HCT116 (cell line): ENCODE results near the gene SPIC. TPM values are rescaled to one million over a fixed set of nuclear protein-coding genes. Genes with fewer than 3 reads are reported as not detected.

ENCODE experiments used
- ATAC-seq: fragments of 200-7000 bp; cut with Tn5 transposase; 2 replicates; pipeline ENCODE4 v1.9.1; 2020; ENCODE audit warnings: mild to moderate bottlenecking, moderate library complexity
- BruUV-seq: library from RNA; stranded (reverse); fragments of 400-500 nt; replicated peaks from 2 replicates; lab custom pipeline; 2021; lab: Mats Ljungman, UMichigan
- CTCF ChIA-PET: fragments of 300-600 bp; sonication (Branson Sonifier 250); formaldehyde crosslinking; loops from one replicate; lab custom pipeline; 2021; ENCODE audit warnings: antibody characterized with exemption; lab: Charles Lee
- POLR2A ChIA-PET: fragments of 300-600, 350-600 bp; sonication (Branson Sonifier 250); formaldehyde crosslinking; loops from one replicate; lab custom pipeline; 2021; ENCODE audit warnings: antibody characterized with exemption; lab: Charles Lee
- RAD21 ChIA-PET, 2 experiments: fragments of 300-600 bp; sonication (Branson Sonifier 250); formaldehyde crosslinking; loops; one replicate each; lab custom pipeline; 2023; ENCODE audit warnings: low total read pairs in 2 of 2; ENCODE audit not compliant: uncharacterized antibody in 2 of 2, unreplicated experiment in 2 of 2, low non-redundant PET in 1 of 2; lab: Charles Lee
- DNase-seq: peaks from one replicate; pipeline ENCODE4 v3.0.0-alpha.2; 2010; ENCODE audit warnings: low read depth, low spot score
- H2AFZ ChIP-seq: fragments of 200-600 bp; shearing (Covaris generic), sonication (generic); 2 replicates; pipeline ENCODE4 v1.6.1; 2017; ENCODE audit warnings: low read depth, mixed run types, mixed read lengths, antibody characterized with exemption, low read length; ENCODE audit not compliant: poor library complexity, severe bottlenecking
- H3K27ac ChIP-seq: 2 replicates; pipeline ENCODE4 v1.5.1; 2012; ENCODE audit warnings: low read depth, low read length
- H3K27me3 ChIP-seq: fragments of 200-600 bp; sonication (generic); 2 replicates; pipeline ENCODE4 v1.6.1; 2016; ENCODE audit warnings: mixed run types, low read length, mixed read lengths; ENCODE audit not compliant: insufficient read depth
- H3K36me3 ChIP-seq, 2 experiments: fragments of 200-500 bp in 1 of 2; fragments of 200-600 bp in 1 of 2; sonication (Bioruptor generic) in 1 of 2; sonication (generic) in 1 of 2; 2 replicates each; pipeline versions ENCODE4 v1.5.1 to v1.6.1; 2014 to 2016; ENCODE audit warnings: low read length in 2 of 2, inconsistent platforms in 1 of 2, mixed read lengths in 1 of 2, mixed run types in 1 of 2; ENCODE audit not compliant: insufficient read depth in 2 of 2, control insufficient read depth in 1 of 2
- H3K4me1 ChIP-seq, 2 experiments: fragments of 200-600 bp in 1 of 2; sonication (generic) in 1 of 2; 2 replicates each; pipeline versions ENCODE4 v1.5.1 to v1.6.1; 2012 to 2017; ENCODE audit warnings: low read length in 2 of 2, inconsistent platforms in 1 of 2, mild to moderate bottlenecking in 1 of 2, mixed read lengths in 1 of 2, mixed run types in 1 of 2, moderate library complexity in 1 of 2; ENCODE audit not compliant: insufficient read depth in 2 of 2, control insufficient read depth in 1 of 2
- H3K4me2 ChIP-seq: fragments of 200-600 bp; sonication (generic); 2 replicates; pipeline ENCODE4 v1.6.1; 2017; ENCODE audit warnings: mixed run types, low read length, mixed read lengths
- H3K4me3 ChIP-seq, 2 experiments: fragments of 200-600 bp in 1 of 2; sonication (generic) in 1 of 2; replicated peaks in 1 of 2; 2 replicates each; pipeline ENCODE4 v1.5.1; 2011 to 2016; ENCODE audit warnings: low read length in 2 of 2, control low read depth in 1 of 2, low read depth in 1 of 2, mild to moderate bottlenecking in 1 of 2, mixed read lengths in 1 of 2, mixed run types in 1 of 2
- H3K79me2 ChIP-seq: fragments of 200-600 bp; sonication (generic); 2 replicates; pipeline ENCODE4 v1.6.1; 2017; ENCODE audit warnings: mild to moderate bottlenecking, mixed run types, low read length, moderate library complexity, mixed read lengths; ENCODE audit not compliant: insufficient read depth
- H3K9ac ChIP-seq: fragments of 200-600 bp; sonication (generic); 2 replicates; pipeline ENCODE4 v1.6.1; 2016; ENCODE audit warnings: low read length, mixed read lengths
- H3K9me2 ChIP-seq: fragments of 200-600 bp; sonication (generic), shearing (Covaris generic); 2 replicates; pipeline ENCODE4 v1.6.1; 2017; ENCODE audit warnings: mixed run types, mild to moderate bottlenecking, moderate library complexity; ENCODE audit not compliant: insufficient read depth
- H3K9me3 ChIP-seq, 2 experiments: fragments of 200-500 bp in 1 of 2; fragments of 200-600 bp in 1 of 2; sonication (Bioruptor generic) in 1 of 2; sonication (generic) in 1 of 2; 2 replicates each; pipeline ENCODE4 v1.6.1; 2014 to 2017; ENCODE audit warnings: low read length in 2 of 2, mixed read lengths in 2 of 2, inconsistent platforms in 1 of 2, low read depth in 1 of 2, mild to moderate bottlenecking in 1 of 2, mixed run types in 1 of 2, moderate library complexity in 1 of 2; ENCODE audit not compliant: control insufficient read depth in 1 of 2, insufficient read depth in 1 of 2
- H4K20me1 ChIP-seq: fragments of 200-600 bp; sonication (generic), shearing (Covaris generic); 2 replicates; pipeline ENCODE4 v1.6.1; 2017; ENCODE audit warnings: mixed run types, mild to moderate bottlenecking, moderate library complexity; ENCODE audit not compliant: insufficient read depth
- ATF3 ChIP-seq: IDR thresholded peaks from 2 replicates; pipeline ENCODE4 v1.6.1; 2012
- CBX3 ChIP-seq: IDR thresholded peaks from 2 replicates; pipeline ENCODE4 v1.6.1; 2012; ENCODE audit warnings: low read depth
- CEBPB ChIP-seq: IDR thresholded peaks from 2 replicates; pipeline ENCODE4 v1.6.1; 2012; ENCODE audit warnings: low read depth
- EGR1 ChIP-seq: IDR thresholded peaks from 2 replicates; pipeline ENCODE4 v1.6.1; 2012; ENCODE audit warnings: low read depth
- ELF1 ChIP-seq: IDR thresholded peaks from 2 replicates; pipeline ENCODE4 v1.6.1; 2012; ENCODE audit warnings: low read depth, borderline replicate concordance
- EZH2phosphoT487 ChIP-seq: fragments of 200-600 bp; IDR thresholded peaks from 2 replicates; pipeline ENCODE4 v1.6.1; 2018; ENCODE audit warnings: antibody characterized with exemption, borderline replicate concordance
- FOSL1 ChIP-seq: IDR thresholded peaks from 2 replicates; pipeline ENCODE4 v1.6.1; 2012; ENCODE audit warnings: low read depth
- JUND ChIP-seq: IDR thresholded peaks from 2 replicates; pipeline ENCODE4 v1.6.1; 2012
- POLR2AphosphoS5 ChIP-seq: IDR thresholded peaks from 2 replicates; pipeline ENCODE4 v1.6.1; 2011; ENCODE audit warnings: mild to moderate bottlenecking, low read depth, low read length, moderate library complexity
- RAD21 ChIP-seq: IDR thresholded peaks from 2 replicates; pipeline ENCODE4 v1.6.1; 2012; ENCODE audit warnings: low read depth, mild to moderate bottlenecking
- REST ChIP-seq: IDR thresholded peaks from 2 replicates; pipeline ENCODE4 v1.6.1; 2012; ENCODE audit warnings: low read depth
- SIN3A ChIP-seq: IDR thresholded peaks from 2 replicates; pipeline ENCODE4 v1.6.1; 2012; ENCODE audit warnings: low read depth
- SP1 ChIP-seq: IDR thresholded peaks from 2 replicates; pipeline ENCODE4 v1.6.1; 2012; ENCODE audit warnings: low read depth
- TCF7L2 ChIP-seq: IDR thresholded peaks from 2 replicates; pipeline ENCODE4 v1.7.0; 2011; ENCODE audit warnings: borderline replicate concordance, inconsistent platforms; ENCODE audit not compliant: insufficient read depth, insufficient read length; ENCODE audit errors: extremely low read depth
- YY1 ChIP-seq: IDR thresholded peaks from 2 replicates; pipeline ENCODE4 v1.6.1; 2011; ENCODE audit warnings: low read length, low read depth, moderate library complexity, mild to moderate bottlenecking; ENCODE audit not compliant: insufficient replicate concordance; ENCODE audit errors: extremely low read depth
- ZFX ChIP-seq: fragments of 450-650 bp; IDR thresholded peaks from 2 replicates; pipeline ENCODE4 v1.6.1; 2017
- ZNF274 ChIP-seq: fragments of 200-500 bp; sonication (Bioruptor generic); IDR thresholded peaks from 2 replicates; pipeline ENCODE4 v1.6.1; 2014; ENCODE audit warnings: mild to moderate bottlenecking, low read depth, low read length, inconsistent platforms
- intact Hi-C: fragments of 100-400 bp; cut with micrococcal nuclease; formaldehyde crosslinking; loops from 2 replicates; pipeline ENCODE4 v1.10.0; 2022
- total RNA-seq: library from RNA; stranded (reverse); gene quantifications from one replicate; pipeline ENCODE4 v1.2.1, GENCODE V29; 2021; ENCODE audit not compliant: unreplicated experiment
- TF ChIP-seq, protein P1 (sequence below), 3 experiments: fragments of 200-600 bp in 1 of 3; sonication (generic) in 1 of 3; IDR thresholded peaks in 2 of 3; conservative IDR thresholded peaks in 1 of 3; 2 replicates each; pipeline ENCODE4 v1.5.1; 2012 to 2017; ENCODE audit warnings: low read depth in 2 of 3, low read length in 2 of 3, antibody characterized with exemption in 1 of 3, borderline replicate concordance in 1 of 3, control low read depth in 1 of 3, mild to moderate bottlenecking in 1 of 3, mixed read lengths in 1 of 3, mixed run types in 1 of 3, moderate library complexity in 1 of 3; ENCODE audit not compliant: insufficient read depth in 1 of 3
- TF ChIP-seq, protein P2 (sequence below): IDR thresholded peaks from 2 replicates; pipeline ENCODE4 v1.6.1; 2011; ENCODE audit warnings: mild to moderate bottlenecking, low read length, moderate library complexity; ENCODE audit not compliant: insufficient replicate concordance; ENCODE audit errors: extremely low read depth

The SPIC gene
- total RNA-seq, 1 experiment from 2014 or later = not detected

DNA sequence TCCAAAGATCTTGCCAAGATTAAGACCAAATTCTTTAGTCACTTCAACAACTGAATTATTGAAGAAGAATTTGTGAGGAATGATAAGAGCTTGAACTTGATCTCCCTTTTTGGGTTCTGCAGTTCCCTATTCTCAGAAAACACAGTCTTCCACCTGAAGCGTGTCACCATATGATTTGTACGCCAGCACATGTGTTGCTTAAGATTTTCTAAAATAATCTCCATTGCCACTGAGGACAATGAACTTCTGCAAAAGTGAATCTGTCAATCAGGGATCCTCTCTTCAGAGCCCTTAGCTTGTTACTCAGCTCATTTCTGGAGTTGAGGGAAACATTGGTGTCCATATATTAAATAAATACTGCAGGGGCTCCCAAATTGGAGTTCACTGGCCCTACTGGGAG is 4.2 kb upstream of the SPIC start:
- no peaks in the 10 kb centered on the region for H3K9me3 ChIP-seq
- POLR2A ChIA-PET = no interaction called here
- intact Hi-C loops = no loop called here

More for the DNA sequence above, 4.2 kb upstream of the SPIC start:
- no peaks in the 10 kb centered on the region for H3K9me2 ChIP-seq
- no peaks in the 10 kb centered on the region for H3K36me3 ChIP-seq
- H4K20me1 ChIP-seq = no peaks in the 10 kb centered on the region
- DNase-seq (no peak), ATAC-seq (no peak)
- TF ChIP-seq REST (no peak), EZH2phosphoT487 (no peak), ZNF274 (no peak), ZFX (no peak), POLR2AphosphoS5 (no peak), FOSL1 (no peak), SP1 (no peak), ELF1 (no peak), CBX3 (no peak), JUND (no peak), YY1 (no peak), TCF7L2 (no peak), ATF3 (no peak), SIN3A (no peak), RAD21 (no peak), CEBPB (no peak), EGR1 (no peak)
- TF ChIP-seq, protein P1, sequence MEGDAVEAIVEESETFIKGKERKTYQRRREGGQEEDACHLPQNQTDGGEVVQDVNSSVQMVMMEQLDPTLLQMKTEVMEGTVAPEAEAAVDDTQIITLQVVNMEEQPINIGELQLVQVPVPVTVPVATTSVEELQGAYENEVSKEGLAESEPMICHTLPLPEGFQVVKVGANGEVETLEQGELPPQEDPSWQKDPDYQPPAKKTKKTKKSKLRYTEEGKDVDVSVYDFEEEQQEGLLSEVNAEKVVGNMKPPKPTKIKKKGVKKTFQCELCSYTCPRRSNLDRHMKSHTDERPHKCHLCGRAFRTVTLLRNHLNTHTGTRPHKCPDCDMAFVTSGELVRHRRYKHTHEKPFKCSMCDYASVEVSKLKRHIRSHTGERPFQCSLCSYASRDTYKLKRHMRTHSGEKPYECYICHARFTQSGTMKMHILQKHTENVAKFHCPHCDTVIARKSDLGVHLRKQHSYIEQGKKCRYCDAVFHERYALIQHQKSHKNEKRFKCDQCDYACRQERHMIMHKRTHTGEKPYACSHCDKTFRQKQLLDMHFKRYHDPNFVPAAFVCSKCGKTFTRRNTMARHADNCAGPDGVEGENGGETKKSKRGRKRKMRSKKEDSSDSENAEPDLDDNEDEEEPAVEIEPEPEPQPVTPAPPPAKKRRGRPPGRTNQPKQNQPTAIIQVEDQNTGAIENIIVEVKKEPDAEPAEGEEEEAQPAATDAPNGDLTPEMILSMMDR (IDR thresholded peaks at IDR 0.05 in 2 of 3, conservative IDR thresholded peaks at IDR 0.05 in 1 of 3; ENCODE audit: borderline replicate concordance in 1 of 3, insufficient read depth in 1 of 3, low read depth in 2 of 3, low read length in 2 of 3) = no peak
- TF ChIP-seq, protein P2, sequence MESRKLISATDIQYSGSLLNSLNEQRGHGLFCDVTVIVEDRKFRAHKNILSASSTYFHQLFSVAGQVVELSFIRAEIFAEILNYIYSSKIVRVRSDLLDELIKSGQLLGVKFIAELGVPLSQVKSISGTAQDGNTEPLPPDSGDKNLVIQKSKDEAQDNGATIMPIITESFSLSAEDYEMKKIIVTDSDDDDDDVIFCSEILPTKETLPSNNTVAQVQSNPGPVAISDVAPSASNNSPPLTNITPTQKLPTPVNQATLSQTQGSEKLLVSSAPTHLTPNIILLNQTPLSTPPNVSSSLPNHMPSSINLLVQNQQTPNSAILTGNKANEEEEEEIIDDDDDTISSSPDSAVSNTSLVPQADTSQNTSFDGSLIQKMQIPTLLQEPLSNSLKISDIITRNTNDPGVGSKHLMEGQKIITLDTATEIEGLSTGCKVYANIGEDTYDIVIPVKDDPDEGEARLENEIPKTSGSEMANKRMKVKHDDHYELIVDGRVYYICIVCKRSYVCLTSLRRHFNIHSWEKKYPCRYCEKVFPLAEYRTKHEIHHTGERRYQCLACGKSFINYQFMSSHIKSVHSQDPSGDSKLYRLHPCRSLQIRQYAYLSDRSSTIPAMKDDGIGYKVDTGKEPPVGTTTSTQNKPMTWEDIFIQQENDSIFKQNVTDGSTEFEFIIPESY = no peak
- H2AFZ ChIP-seq = no peak overlapping the region
- H3K4me1 ChIP-seq = no peaks in the 10 kb centered on the region
- no peak overlapping the region for H3K4me2 ChIP-seq
- ChIA-PET CTCF (no interaction called here), RAD21 (no interaction called here)
- no TSS peak for BruUV-seq
- H3K27ac ChIP-seq = no peak overlapping the region
- no peaks in the 10 kb centered on the region for H3K27me3 ChIP-seq
- no peak overlapping the region for H3K9ac ChIP-seq
- no peak overlapping the region for H3K4me3 ChIP-seq
- H3K79me2 ChIP-seq = no peaks in the 10 kb centered on the region
